Cardiac fibroblast (primary cell): ENCODE results near the gene HRAS.

Experiments
- DNase-seq, 2 donors: peaks; one replicate each; pipeline versions ENCODE4 v3.0.0 to v3.0.0-alpha.2; 2010; ENCODE audit warnings: low read depth in 2 of 2
- H3K4me3 ChIP-seq, 2 donors: replicated peaks in 1 of 2; 1 replicate in 1 of 2; 2 replicates in 1 of 2; pipeline ENCODE4 v1.5.1; 2011; ENCODE audit warnings: low read depth in 2 of 2, low read length in 2 of 2, mild to moderate bottlenecking in 2 of 2, moderate library complexity in 1 of 2
- TF ChIP-seq, protein P1 (sequence below): IDR thresholded peaks from one replicate; pipeline ENCODE4 v1.5.1; 2011; ENCODE audit warnings: low read depth, mild to moderate bottlenecking, low read length, inconsistent platforms

HRAS gene

GRCh38 chr11:488992-489391 lies 46.4 kb downstream of the HRAS start:
- DNase-seq, result no peak
- no peak overlapping the region for H3K4me3 ChIP-seq
- TF ChIP-seq, protein P1, sequence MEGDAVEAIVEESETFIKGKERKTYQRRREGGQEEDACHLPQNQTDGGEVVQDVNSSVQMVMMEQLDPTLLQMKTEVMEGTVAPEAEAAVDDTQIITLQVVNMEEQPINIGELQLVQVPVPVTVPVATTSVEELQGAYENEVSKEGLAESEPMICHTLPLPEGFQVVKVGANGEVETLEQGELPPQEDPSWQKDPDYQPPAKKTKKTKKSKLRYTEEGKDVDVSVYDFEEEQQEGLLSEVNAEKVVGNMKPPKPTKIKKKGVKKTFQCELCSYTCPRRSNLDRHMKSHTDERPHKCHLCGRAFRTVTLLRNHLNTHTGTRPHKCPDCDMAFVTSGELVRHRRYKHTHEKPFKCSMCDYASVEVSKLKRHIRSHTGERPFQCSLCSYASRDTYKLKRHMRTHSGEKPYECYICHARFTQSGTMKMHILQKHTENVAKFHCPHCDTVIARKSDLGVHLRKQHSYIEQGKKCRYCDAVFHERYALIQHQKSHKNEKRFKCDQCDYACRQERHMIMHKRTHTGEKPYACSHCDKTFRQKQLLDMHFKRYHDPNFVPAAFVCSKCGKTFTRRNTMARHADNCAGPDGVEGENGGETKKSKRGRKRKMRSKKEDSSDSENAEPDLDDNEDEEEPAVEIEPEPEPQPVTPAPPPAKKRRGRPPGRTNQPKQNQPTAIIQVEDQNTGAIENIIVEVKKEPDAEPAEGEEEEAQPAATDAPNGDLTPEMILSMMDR, result no peak

DNA sequence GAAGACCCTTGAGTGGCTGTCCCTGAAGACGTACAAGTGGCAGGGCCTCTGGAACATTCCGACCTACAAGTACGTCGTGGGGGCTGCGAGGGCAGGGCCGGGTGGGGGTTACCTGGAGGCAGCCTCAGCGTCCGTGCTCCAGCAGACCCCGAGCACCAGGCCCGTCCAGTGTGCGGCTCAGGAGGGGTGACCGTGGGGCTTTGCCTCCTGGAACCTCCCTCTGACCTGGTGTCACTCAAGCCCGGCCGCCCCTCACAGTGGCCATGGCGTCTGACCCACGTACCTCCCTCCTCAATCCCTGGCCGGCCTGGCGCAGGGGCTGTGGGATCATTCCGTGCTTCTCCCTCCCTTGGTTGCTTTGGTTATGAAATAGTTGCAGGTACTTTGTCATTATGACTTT lies 46.8 kb downstream of the HRAS start:
- TF ChIP-seq, protein P1, result no peak
- DNase-seq, result no peak
- H3K4me3 ChIP-seq, result no peak overlapping the region

DNA sequence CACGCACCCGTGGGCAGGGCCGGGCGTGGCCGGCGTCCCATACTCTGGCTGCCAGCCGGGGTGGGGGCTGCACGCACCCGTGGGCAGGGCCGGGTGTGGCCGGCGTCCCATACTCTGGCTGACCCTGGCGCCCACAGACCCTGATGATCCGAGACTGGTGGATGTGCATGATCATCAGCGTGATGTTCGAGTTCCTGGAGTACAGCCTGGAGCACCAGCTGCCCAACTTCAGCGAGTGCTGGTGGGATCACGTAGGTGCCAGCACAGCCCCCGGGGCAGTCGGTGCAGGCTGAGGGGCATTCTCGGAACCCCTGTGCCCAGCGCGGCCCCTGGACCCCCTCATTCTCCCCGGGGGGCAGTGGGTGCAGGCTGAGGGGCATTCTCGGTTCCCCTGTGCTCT lies 47.3 kb downstream of the HRAS start:
- TF ChIP-seq, protein P1, result no peak
- no peak overlapping the region for H3K4me3 ChIP-seq
- no peak for DNase-seq

- no peak overlapping the region for H3K4me3 ChIP-seq
- TF ChIP-seq, protein P1, result no peak
- DNase-seq, result no peak
Measured at GRCh38 chr11:487571-488021, 47.8 kb downstream of the HRAS start.

- no peak for DNase-seq
- TF ChIP-seq, protein P1, result no peak
- no peak overlapping the region for H3K4me3 ChIP-seq
Measured at GRCh38 chr11:486189-486588, 49.2 kb downstream of the HRAS start.

DNA sequence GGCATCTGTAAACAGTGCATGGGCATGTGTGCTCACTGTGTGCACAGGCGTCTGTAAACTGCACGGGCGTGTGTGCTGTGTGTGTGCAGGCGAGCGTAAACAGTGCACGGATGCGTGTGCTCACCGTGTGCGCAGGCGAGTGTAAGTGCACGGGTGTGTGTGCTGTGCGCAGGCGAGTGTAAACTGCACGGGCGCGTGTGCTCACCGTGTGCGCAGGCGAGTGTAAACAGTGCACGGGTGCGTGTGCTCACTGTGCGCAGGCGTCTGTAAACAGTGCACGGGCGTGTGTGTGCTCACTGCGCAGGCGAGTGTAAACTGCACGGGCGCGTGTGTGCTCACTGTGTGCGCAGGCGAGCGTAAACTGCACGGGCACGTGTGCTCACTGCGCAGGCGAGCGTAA lies 50.8 kb downstream of the HRAS start:
- DNase-seq, result no peak
- TF ChIP-seq, protein P1, result no peak

More for the DNA sequence above, 50.8 kb downstream of the HRAS start:
- no peak overlapping the region for H3K4me3 ChIP-seq
